GM12864 (cell line): ENCODE results near the gene C4A.

Experiments
- DNase-seq: peaks from one replicate; pipeline ENCODE4 v3.0.0-alpha.2; 2011; ENCODE audit warnings: low read depth
- H3K4me3 ChIP-seq: 2 replicates; pipeline ENCODE4 v1.5.1; 2011; ENCODE audit warnings: mild to moderate bottlenecking, low read depth, low read length, control low read depth
- CTCF ChIP-seq: IDR thresholded peaks from 2 replicates; pipeline ENCODE4 v1.5.1; 2011; ENCODE audit warnings: low read depth, mild to moderate bottlenecking, moderate library complexity, low read length, control low read depth, inconsistent platforms; ENCODE audit errors: missing control alignments

C4A gene

GRCh38 chr6:31967926-31968320, 13.9 kb upstream of the C4A start:
- H3K4me3 ChIP-seq = no peak overlapping the region
- no peak for TF ChIP-seq CTCF
- DNase-seq = no peak

DNA sequence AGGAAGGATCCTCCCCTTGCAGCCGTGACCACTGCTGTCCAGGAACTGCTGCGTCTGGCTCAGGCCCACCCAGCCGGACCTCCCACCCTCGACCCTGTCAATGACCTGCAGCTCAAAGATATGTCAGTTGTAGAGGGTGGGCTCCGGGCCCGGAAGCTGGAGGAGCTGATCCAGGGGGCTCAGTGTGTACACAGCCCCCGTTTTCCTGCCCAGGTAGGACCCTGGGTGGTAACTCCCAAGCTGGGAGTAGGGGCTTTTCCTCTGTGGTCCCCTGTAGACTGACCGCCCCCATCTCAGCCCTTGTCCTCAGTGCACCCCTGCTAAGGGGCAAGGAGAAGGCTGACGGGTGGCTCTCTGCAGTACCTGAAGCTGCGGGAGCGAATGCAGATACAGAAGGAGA, 13.5 kb upstream of the C4A start:
- no peak overlapping the region for H3K4me3 ChIP-seq
- no peak for TF ChIP-seq CTCF
- no peak for DNase-seq

- H3K4me3 ChIP-seq = no peak overlapping the region
- no peak for DNase-seq
- no peak for TF ChIP-seq CTCF
Observed at GRCh38 chr6:31968791-31969711, 12.8 kb upstream of the C4A start.

- TF ChIP-seq CTCF = no peak
- no peak for DNase-seq
- no peak overlapping the region for H3K4me3 ChIP-seq
Observed at GRCh38 chr6:31969712-31970603, 11.9 kb upstream of the C4A start.

DNA sequence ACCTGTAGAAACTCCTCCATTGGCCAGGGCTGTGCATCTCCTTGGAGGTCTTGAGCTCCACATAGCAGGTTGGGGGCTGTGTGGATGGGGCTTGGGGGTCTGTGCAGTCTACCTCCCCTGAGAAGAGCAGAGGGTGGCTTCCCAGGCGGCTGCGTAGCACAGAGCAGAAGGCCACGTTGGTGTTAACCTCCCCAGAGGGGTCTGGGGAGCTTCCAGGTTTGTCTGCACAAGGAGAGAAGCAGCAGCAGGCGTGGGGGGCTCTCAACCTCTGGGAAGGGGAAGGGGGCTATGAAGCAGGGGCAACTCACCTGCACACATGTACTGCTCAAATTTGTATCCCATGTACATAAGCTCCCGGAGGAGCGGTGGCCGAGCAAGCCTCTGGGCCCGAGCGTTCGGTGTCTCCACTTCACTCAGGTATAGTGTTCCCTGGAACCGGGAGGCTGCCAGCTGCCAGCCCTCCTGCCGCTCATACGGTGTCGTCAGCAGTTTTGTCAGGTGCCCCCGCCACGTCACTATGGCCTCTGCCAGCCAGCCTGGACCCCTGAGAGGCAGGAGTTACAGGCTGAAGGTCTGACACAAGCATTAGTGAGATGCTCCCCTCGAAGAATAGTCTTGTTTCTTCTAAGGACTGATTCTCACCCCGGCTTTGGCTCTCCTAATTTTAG, 11.1 kb upstream of the C4A start:
- no peak for TF ChIP-seq CTCF
- H3K4me3 ChIP-seq = peak overlapping the region; percentile 96
- DNase-seq = no peak

GRCh38 chr6:31971279-31971992, 10.4 kb upstream of the C4A start:
- no peak for DNase-seq
- no peak for TF ChIP-seq CTCF

More at GRCh38 chr6:31971279-31971992, 10.4 kb upstream of the C4A start:
- H3K4me3 ChIP-seq = peak overlapping the region; percentile 96
